H9 (cell line): ENCODE results near the gene TMCC3. TPM values are rescaled to one million over a fixed set of nuclear protein-coding genes. Genes with fewer than 3 reads are reported as not detected.

ENCODE experiments used
- DNase-seq: peaks from one replicate; pipeline ENCODE4 v3.0.0-alpha.2; 2017
- H2AFZ ChIP-seq: one replicate; pipeline ENCODE4 v1.6.1; 2013; ENCODE audit warnings: mild to moderate bottlenecking, low read length, control low read depth, moderate library complexity
- H2AK5ac ChIP-seq: 2 replicates; pipeline ENCODE4 v1.6.1; 2013; ENCODE audit warnings: low read length, control low read depth, mixed read lengths; ENCODE audit not compliant: insufficient read length
- H2BK120ac ChIP-seq: one replicate; pipeline ENCODE4 v1.6.1; 2013; ENCODE audit warnings: low read depth, mild to moderate bottlenecking, low read length, control low read depth, inconsistent platforms; ENCODE audit not compliant: poor library complexity, severe bottlenecking
- H2BK12ac ChIP-seq: 2 replicates; pipeline ENCODE4 v1.6.1; 2013; ENCODE audit warnings: low read length, control low read depth, mixed read lengths, low read depth; ENCODE audit not compliant: insufficient read length
- H2BK15ac ChIP-seq: 2 replicates; pipeline ENCODE4 v1.6.1; 2013; ENCODE audit warnings: low read depth, low read length, control low read depth
- H2BK20ac ChIP-seq: one replicate; pipeline ENCODE4 v1.6.1; 2013; ENCODE audit warnings: low read depth, mild to moderate bottlenecking, low read length, control low read depth, inconsistent platforms; ENCODE audit not compliant: poor library complexity, severe bottlenecking
- H2BK5ac ChIP-seq: 2 replicates; pipeline ENCODE4 v1.6.1; 2013; ENCODE audit warnings: low read length, control low read depth, mixed read lengths; ENCODE audit not compliant: insufficient read length
- H3K14ac ChIP-seq: 2 replicates; pipeline ENCODE4 v1.6.1; 2013; ENCODE audit warnings: low read length, control low read depth; ENCODE audit not compliant: insufficient read depth
- H3K18ac ChIP-seq: 2 replicates; pipeline ENCODE4 v1.6.1; 2013; ENCODE audit warnings: low read depth, mild to moderate bottlenecking, mixed read lengths, low read length, control low read depth; ENCODE audit not compliant: insufficient read length
- H3K23ac ChIP-seq: 2 replicates; pipeline ENCODE4 v1.6.1; 2013; ENCODE audit warnings: low read length, control low read depth, mixed read lengths, low read depth; ENCODE audit not compliant: insufficient read length
- H3K23me2 ChIP-seq: 2 replicates; pipeline ENCODE4 v1.6.1; 2013; ENCODE audit warnings: low read depth, mild to moderate bottlenecking, mixed read lengths, low read length, control low read depth; ENCODE audit not compliant: insufficient read length, poor library complexity, severe bottlenecking
- H3K27ac ChIP-seq: 2 replicates; pipeline ENCODE4 v1.5.1; 2013; ENCODE audit warnings: low read length, control low read depth, mixed read lengths, low read depth; ENCODE audit not compliant: insufficient read length
- H3K27me3 ChIP-seq: 2 replicates; pipeline ENCODE4 v1.6.1; 2013; ENCODE audit warnings: low read length, control low read depth, inconsistent platforms; ENCODE audit not compliant: insufficient read depth
- H3K4ac ChIP-seq: 2 replicates; pipeline ENCODE4 v1.6.1; 2013; ENCODE audit warnings: low read depth, mild to moderate bottlenecking, control low read depth, inconsistent platforms, low read length, moderate library complexity
- H3K4me1 ChIP-seq: 2 replicates; pipeline ENCODE4 v1.6.1; 2013; ENCODE audit warnings: low read length, control low read depth, inconsistent platforms; ENCODE audit not compliant: insufficient read depth
- H3K4me2 ChIP-seq: 2 replicates; pipeline ENCODE4 v1.6.1; 2013; ENCODE audit warnings: low read length, control low read depth, mixed read lengths; ENCODE audit not compliant: insufficient read length, insufficient read depth
- H3K56ac ChIP-seq: 2 replicates; pipeline ENCODE4 v1.6.1; 2013; ENCODE audit warnings: low read depth, mild to moderate bottlenecking, mixed read lengths, low read length, control low read depth; ENCODE audit not compliant: insufficient read length
- H3K79me1 ChIP-seq: 2 replicates; pipeline ENCODE4 v1.6.1; 2013; ENCODE audit warnings: low read depth, mild to moderate bottlenecking, moderate library complexity, low read length, control low read depth, inconsistent platforms; ENCODE audit not compliant: insufficient read depth, poor library complexity, severe bottlenecking
- H3K79me2 ChIP-seq: 2 replicates; pipeline ENCODE4 v1.6.1; 2013; ENCODE audit warnings: low read length, control low read depth, inconsistent platforms; ENCODE audit not compliant: insufficient read depth
- H3K9ac ChIP-seq: 2 replicates; pipeline ENCODE4 v1.6.1; 2013; ENCODE audit warnings: low read length, control low read depth, mixed read lengths; ENCODE audit not compliant: insufficient read length; ENCODE audit errors: extremely low read depth
- H3K9me3 ChIP-seq: one replicate; pipeline ENCODE4 v1.6.1; 2013; ENCODE audit warnings: low read depth, low read length, inconsistent platforms; ENCODE audit not compliant: control insufficient read depth
- H3T11ph ChIP-seq: one replicate; pipeline ENCODE4 v1.6.1; 2013; ENCODE audit warnings: mild to moderate bottlenecking, low read length, control low read depth, inconsistent platforms
- H4K20me1 ChIP-seq: one replicate; pipeline ENCODE4 v1.6.1; 2013; ENCODE audit not compliant: control insufficient read depth, insufficient read length, insufficient read depth
- H4K5ac ChIP-seq: 2 replicates; pipeline ENCODE4 v1.6.1; 2013; ENCODE audit warnings: low read depth, mild to moderate bottlenecking, mixed read lengths, low read length, control low read depth; ENCODE audit not compliant: insufficient read length
- H4K8ac ChIP-seq: replicated peaks from 2 replicates; pipeline ENCODE4 v1.6.1; 2013; ENCODE audit warnings: low read length, control low read depth, mixed read lengths, low read depth; ENCODE audit not compliant: insufficient read length
- H4K91ac ChIP-seq: 2 replicates; pipeline ENCODE4 v1.6.1; 2013; ENCODE audit warnings: low read depth, mild to moderate bottlenecking, moderate library complexity, mixed read lengths, low read length, control low read depth; ENCODE audit not compliant: insufficient read length
- H3K27ac Mint-ChIP-seq, 3 experiments: 2 replicates in 2 of 3; 3 replicates in 1 of 3; pipeline ENCODE4 v1.8.0; 2020 to 2021; ENCODE audit warnings: mixed read lengths in 3 of 3, mild to moderate bottlenecking in 1 of 3, moderate library complexity in 1 of 3
- H3K27me3 Mint-ChIP-seq: 2 replicates; pipeline ENCODE4 v1.8.0; 2021; ENCODE audit warnings: low read depth, mild to moderate bottlenecking, moderate library complexity, mixed read lengths
- H3K36me3 Mint-ChIP-seq, 3 experiments: 2 replicates in 2 of 3; 3 replicates in 1 of 3; pipeline ENCODE4 v1.8.0; 2020 to 2021; ENCODE audit warnings: low read depth in 3 of 3, mixed read lengths in 3 of 3; ENCODE audit not compliant: insufficient read depth in 1 of 3
- H3K4me1 Mint-ChIP-seq, 2 experiments: 2 replicates each; pipeline ENCODE4 v1.8.0; 2020; ENCODE audit warnings: mixed read lengths in 2 of 2
- H3K4me3 Mint-ChIP-seq, 2 experiments: 2 replicates in 1 of 2; 3 replicates in 1 of 2; pipeline ENCODE4 v1.8.0; 2020 to 2021; ENCODE audit warnings: mild to moderate bottlenecking in 2 of 2, mixed read lengths in 2 of 2, moderate library complexity in 1 of 2
- H3K9me3 Mint-ChIP-seq, 2 experiments: 2 replicates in 1 of 2; 3 replicates in 1 of 2; pipeline ENCODE4 v1.8.0; 2020; ENCODE audit warnings: mild to moderate bottlenecking in 2 of 2, mixed read lengths in 2 of 2, moderate library complexity in 1 of 2
- CTCF ChIP-seq: fragments of 200-600 bp; sonication (generic); conservative IDR thresholded peaks from 3 replicates; pipeline ENCODE4 v1.8.0; 2021; ENCODE audit warnings: antibody characterized with exemption, mild to moderate bottlenecking
- WGBS: extraction: QIAGEN DNeasy Blood & Tissue Kit; methylation state at CpG from one replicate; pipeline ENCODE4 v1.1.7; 2013; ENCODE audit warnings: missing lambda C conversion rate, low lambda C conversion rate, mixed read lengths; ENCODE audit not compliant: insufficient read length; ENCODE audit errors: extremely low coverage; 5-methylcytosine and 5-hydroxymethylcytosine counted together
- total RNA-seq: library from RNA; stranded (reverse); gene quantifications from 2 replicates; pipeline ENCODE4 v1.2.1, GENCODE V29; 2021

The TMCC3 gene
- total RNA-seq, 1 experiment from 2014 or later = 0.87 TPM

- H3K79me2 ChIP-seq = no peaks in the 10 kb centered on the region
These were observed 36.7 kb upstream of the TMCC3 start for GRCh38 chr12:94686834-94687628.

More at GRCh38 chr12:94686834-94687628, 36.7 kb upstream of the TMCC3 start:
- Histone ChIP-seq H4K5ac (no peak overlapping the region), H2AFZ (no peak overlapping the region), H3K23me2 (no peaks in the 10 kb centered on the region), H3K14ac (no peak overlapping the region), H2BK12ac (no peak overlapping the region), H3K4ac (no peak overlapping the region), H3T11ph (no peak overlapping the region), H2BK20ac (no peak overlapping the region), H3K27me3 (no peaks in the 10 kb centered on the region), H3K9ac (no peak overlapping the region), H3K18ac (no peak overlapping the region), H3K9me3 (no peaks in the 10 kb centered on the region), H3K4me2 (no peak overlapping the region), H3K79me1 (no peaks in the 10 kb centered on the region), H3K4me1 (no peaks in the 10 kb centered on the region), H3K23ac (no peak overlapping the region), H4K91ac (no peak overlapping the region), H2BK5ac (no peak overlapping the region), H3K27ac (no peak overlapping the region), H4K8ac (no peak overlapping the region), H2BK120ac (no peak overlapping the region), H4K20me1 (no peaks in the 10 kb centered on the region), H2AK5ac (no peak overlapping the region), H3K56ac (no peak overlapping the region), H2BK15ac (no peak overlapping the region)
- no peak overlapping the region for H3K27ac Mint-ChIP-seq
- no peaks in the 10 kb centered on the region for H3K9me3 Mint-ChIP-seq
- H3K4me1 Mint-ChIP-seq = no peaks in the 10 kb centered on the region
- TF ChIP-seq CTCF = no peak
- no peaks in the 10 kb centered on the region for H3K27me3 Mint-ChIP-seq
- no peak for DNase-seq
- H3K4me3 Mint-ChIP-seq = no peak overlapping the region
- H3K36me3 Mint-ChIP-seq = no peaks in the 10 kb centered on the region
- no CpG with 5 or more reads among the region's 6 CpGs for WGBS
